ENCODE data around the gene PIK3R5.
"Not testable (repeated sequence)": the region's sequence is repeated elsewhere in the genome, so short reads cannot be mapped to it uniquely, and the experiment has no call there.

PIK3R5 gene, protein sequence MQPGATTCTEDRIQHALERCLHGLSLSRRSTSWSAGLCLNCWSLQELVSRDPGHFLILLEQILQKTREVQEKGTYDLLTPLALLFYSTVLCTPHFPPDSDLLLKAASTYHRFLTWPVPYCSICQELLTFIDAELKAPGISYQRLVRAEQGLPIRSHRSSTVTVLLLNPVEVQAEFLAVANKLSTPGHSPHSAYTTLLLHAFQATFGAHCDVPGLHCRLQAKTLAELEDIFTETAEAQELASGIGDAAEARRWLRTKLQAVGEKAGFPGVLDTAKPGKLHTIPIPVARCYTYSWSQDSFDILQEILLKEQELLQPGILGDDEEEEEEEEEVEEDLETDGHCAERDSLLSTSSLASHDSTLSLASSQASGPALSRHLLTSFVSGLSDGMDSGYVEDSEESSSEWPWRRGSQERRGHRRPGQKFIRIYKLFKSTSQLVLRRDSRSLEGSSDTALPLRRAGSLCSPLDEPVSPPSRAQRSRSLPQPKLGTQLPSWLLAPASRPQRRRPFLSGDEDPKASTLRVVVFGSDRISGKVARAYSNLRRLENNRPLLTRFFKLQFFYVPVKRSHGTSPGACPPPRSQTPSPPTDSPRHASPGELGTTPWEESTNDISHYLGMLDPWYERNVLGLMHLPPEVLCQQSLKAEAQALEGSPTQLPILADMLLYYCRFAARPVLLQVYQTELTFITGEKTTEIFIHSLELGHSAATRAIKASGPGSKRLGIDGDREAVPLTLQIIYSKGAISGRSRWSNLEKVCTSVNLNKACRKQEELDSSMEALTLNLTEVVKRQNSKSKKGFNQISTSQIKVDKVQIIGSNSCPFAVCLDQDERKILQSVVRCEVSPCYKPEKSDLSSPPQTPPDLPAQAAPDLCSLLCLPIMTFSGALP

GRCh38 chr17:8965394-8966168, at the start of gene PIK3R5:
Gene PIK3R5, minus strand, starts transcription at chr17:8965707. Its CDS starts 54,213 bp downstream, at chr17:8911494.
- DNase-seq: peak; percentile 78 to 84

DNA sequence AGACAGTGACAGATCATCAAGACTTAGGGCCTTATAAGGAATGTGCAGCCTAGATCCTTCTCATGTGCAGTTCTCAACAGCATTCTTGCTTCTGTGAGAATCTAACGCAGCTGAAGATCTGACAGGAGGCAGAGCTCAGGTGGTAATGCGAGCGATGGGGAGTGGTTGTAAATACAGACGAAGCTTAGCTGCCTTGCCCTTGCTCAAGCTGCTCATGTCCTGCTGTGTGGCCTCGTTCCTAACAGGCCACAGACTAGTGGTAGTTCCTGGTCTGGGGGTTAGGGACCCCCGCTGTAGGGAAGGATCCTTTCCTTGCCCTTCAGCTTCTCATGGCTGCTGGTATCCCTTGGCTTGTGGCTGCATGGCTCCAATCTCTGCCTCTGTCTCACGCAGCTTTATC, 45.5 kb upstream of the PIK3R5 start:
- no peak for DNase-seq

DNA sequence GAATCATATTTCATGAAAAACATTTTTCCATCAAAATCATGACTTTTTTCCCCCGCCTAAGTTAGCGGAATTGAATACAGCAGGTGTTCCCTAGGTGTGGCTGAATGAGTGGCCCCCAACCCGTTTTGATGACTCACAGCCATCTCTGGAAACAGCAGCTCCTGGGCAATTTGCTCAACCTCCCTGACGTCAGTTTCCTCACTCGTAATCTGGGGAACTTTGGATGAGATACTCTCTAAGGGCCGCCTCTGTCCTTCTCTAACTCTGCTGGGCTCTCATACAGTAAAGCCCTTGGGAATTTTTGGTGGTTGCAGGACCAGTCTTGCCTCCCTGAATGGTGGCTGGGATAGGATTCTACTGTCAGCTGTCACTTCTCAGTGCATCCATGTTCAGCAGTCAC, 44.2 kb upstream of the PIK3R5 start:
- no peak for DNase-seq

DNA sequence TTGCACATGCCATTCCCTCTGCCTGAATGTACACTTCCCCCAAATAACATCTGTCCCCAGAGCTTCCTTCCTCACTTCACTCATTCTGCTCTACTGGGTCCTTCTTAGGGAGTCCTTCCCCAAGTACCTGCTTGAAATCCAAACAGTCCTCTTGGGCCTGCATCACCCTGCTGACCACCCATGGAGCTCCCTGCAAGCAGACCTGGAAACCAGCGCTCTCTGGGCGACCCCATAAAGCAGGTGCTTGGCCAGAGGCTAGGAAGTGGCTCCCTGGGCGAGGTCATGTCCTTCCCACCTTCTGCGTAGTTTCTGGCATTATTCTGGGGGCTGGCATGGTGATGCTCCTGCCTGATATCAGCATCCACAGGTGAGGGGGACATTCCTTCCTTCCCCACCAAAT, 43.6 kb upstream of the PIK3R5 start:
- no peak for DNase-seq

- no peak for DNase-seq
These were observed 41.7 kb upstream of the PIK3R5 start for GRCh38 chr17:9007052-9007714.

DNA sequence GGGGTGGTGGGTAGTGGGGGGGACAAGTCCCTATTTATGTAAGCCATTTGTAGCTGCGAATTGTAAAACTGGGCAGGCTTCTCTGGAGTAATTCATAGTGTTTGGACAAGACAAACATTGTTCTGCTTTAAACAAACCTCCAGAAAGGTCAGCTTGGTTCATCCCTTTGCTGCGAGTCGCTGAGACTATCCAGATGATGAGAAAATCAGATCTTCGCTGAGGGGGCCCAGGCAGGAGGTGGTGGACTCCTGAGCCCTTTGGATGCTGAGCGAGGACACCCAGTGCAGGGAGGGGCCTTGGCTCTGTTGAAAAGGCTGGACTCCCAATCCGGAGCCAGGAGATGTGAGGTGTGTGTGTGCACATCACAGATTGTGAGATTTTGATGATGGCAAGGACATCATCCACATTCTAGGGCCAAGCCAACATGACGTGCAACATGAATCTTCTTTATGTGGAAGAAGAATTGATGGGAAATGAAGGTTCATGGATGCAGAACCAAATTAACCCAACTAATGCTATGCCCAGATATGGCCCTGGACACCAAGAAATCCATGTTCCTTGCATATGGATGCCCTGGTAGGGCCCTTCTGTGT, 40.8 kb upstream of the PIK3R5 start:
- DNase-seq: no peak

- DNase-seq: no peak
These were observed 39.4 kb upstream of the PIK3R5 start for GRCh38 chr17:9004961-9005285.

GRCh38 chr17:9004132-9004960, 38.8 kb upstream of the PIK3R5 start:
- no peak for DNase-seq

DNA sequence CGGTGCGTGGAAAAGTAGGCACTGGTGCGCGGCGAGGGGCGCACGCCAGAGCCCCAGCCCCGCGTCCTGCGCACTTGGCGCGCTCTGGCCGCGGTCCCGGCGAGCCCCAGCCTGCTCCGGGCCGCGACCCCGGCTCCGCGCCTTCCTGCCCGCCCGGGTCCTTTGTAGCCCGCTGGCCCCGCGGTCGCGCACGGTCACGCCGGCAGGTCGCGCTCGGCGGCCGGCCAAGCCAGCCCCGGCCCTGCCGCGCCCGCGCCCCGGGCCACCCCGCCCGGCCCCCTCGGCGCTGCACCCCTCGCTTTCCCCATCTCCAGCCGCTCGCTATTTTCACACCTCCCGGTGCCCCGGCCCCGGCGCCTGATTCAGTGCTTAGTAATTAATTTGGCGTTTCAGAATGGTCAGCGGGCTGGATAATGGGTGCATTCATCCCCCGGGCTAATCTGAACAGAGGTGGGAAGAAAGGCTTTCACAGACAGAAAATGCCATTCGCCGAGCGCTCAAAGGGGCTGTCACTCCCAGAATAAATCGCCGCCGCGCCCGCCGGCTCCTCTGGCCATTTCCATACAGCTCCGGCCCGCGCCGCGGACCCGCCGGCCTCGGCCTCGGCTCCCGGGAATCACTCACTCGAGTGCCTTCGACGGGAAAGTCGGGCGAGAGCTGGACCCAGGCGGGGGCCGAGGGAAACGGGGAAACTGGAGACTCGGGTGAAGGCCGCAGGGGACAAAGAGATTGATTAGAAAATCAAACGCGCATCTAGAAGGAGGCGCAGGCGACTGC, 38.0 kb upstream of the PIK3R5 start:
- DNase-seq: no peak

GRCh38 chr17:9002606-9003354, 37.3 kb upstream of the PIK3R5 start:
- DNase-seq: peak in 1 of 2 experiments; percentile 45

- no peak for DNase-seq
These were observed 36.7 kb upstream of the PIK3R5 start for GRCh38 chr17:9002227-9002605.

GRCh38 chr17:9001559-9001958, 36.1 kb upstream of the PIK3R5 start:
- DNase-seq: no peak

DNA sequence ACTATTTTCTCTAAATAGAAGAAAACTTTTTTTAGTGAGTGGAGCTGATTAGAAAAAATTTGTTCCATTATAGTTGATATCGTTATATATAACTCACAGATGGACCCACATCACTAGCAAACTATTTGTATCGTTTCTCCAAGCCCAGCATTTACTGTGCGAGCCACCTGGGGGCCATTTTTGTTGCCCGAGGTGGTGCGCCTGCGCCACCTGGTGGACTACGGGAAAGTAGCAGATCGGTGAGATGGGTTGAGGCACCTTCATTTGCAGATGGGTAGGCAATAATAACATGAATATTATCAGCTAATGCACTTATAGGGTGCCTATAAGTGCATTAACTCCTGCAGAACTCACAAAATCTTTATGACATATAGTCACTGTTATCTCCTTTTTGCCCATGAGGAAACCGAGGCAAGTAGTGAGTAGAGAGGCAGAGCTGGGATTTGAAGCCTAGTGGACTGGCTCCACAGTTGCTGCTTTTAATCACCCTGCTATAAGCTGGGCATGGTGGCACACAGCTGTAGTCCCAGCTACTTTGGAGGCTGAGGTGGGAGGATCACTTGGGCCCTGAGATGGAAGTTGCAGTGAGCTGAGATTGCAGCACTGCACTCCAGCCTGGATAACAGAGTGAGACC, 32.6 kb upstream of the PIK3R5 start:
- peak; percentile 80 to 82 for DNase-seq

DNA sequence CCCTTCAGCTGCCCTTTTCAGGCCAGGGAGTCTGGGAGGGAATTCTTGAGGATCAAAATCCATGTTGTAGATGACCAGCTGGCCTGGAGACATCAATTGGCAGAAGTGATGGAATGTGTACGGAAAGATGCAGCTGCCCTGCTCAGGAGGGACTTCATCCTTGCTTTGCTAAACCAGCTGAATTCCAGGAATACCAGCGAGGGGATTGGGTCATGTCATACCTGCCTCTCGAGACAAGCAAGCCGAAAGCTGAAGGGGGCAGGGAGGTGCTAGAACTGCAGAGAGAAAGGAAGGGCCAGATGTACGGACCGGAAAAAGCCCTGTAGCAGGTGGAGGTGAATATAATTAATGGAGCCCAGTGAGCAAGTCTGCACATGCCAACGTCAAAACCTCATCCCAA, 30.2 kb upstream of the PIK3R5 start:
- DNase-seq: no peak

DNA sequence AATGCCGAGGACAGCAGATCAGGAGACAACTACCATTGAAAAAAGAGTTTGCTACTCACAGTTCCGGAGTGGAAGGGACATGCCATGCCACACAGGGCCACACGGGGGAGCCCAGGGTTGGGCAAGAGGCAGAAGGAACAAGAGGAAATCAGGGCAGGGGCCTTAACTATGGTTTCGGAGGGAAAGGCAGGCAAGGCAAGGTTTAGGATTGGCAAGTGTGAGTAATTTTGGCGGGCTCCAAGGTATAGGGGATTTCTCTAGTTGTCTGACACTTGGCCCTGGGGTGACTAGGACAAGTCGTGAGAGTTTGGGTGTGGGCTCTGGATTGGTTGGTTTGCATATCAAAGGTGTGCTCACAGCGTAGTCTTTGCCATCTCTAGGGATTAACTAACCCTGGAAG, 28.8 kb upstream of the PIK3R5 start:
- peak; percentile 82 to 86 for DNase-seq

GRCh38 chr17:8991514-8992285, 26.2 kb upstream of the PIK3R5 start:
- peak; percentile 76 to 82 for DNase-seq

- DNase-seq: not testable (repeated sequence)
These were observed 22.9 kb upstream of the PIK3R5 start for GRCh38 chr17:8988263-8988935.

GRCh38 chr17:8986295-8986694, 20.8 kb upstream of the PIK3R5 start:
- DNase-seq: no peak
